Measurements from ENCODE around the gene ELMO3.

ELMO3 gene

GRCh38 chr16:67182288-67182687 is 16.6 kb upstream of the ELMO3 start:
- DNase-seq (ENCODE audit: low spot score): no peak

- no peak for DNase-seq (ENCODE audit: low spot score)
These were observed 15.7 kb upstream of the ELMO3 start for GRCh38 chr16:67183284-67183626.

- peak; percentile 98 for DNase-seq (ENCODE audit: low spot score)
These were observed 15.1 kb upstream of the ELMO3 start, which contains the start of gene MATCAP1 for GRCh38 chr16:67183627-67184452. Gene MATCAP1 (minus strand): TSS chr16:67183963. CDS start chr16:67180610, 3,353 bp downstream.

- DNase-seq (ENCODE audit: low spot score): no peak
These were observed 14.4 kb upstream of the ELMO3 start for GRCh38 chr16:67184453-67184994.

GRCh38 chr16:67184995-67185650 is 13.8 kb upstream of the ELMO3 start:
- DNase-seq (ENCODE audit: low spot score): peak; percentile 90

- no peak for DNase-seq (ENCODE audit: low spot score)
These were observed 13.2 kb upstream of the ELMO3 start for GRCh38 chr16:67185651-67186134.

- peak; percentile 93 for DNase-seq (ENCODE audit: low spot score)
These were observed 12.4 kb upstream of the ELMO3 start for GRCh38 chr16:67186550-67186950.

- DNase-seq (ENCODE audit: low spot score): no peak
These were observed 11.6 kb upstream of the ELMO3 start for GRCh38 chr16:67187175-67187890.

GRCh38 chr16:67188323-67188722 is 10.6 kb upstream of the ELMO3 start:
- DNase-seq (ENCODE audit: low spot score): no peak

- DNase-seq (ENCODE audit: low spot score): no peak
These were observed 10.1 kb upstream of the ELMO3 start for GRCh38 chr16:67188798-67189197.

- no peak for DNase-seq (ENCODE audit: low spot score)
These were observed 8.9 kb upstream of the ELMO3 start, which contains the start of gene EXOC3L1 for GRCh38 chr16:67190041-67190440. Gene EXOC3L1 (minus strand): TSS chr16:67190136. CDS start chr16:67189676, 460 bp downstream.

GRCh38 chr16:67190448-67191399 is 8.2 kb upstream of the ELMO3 start:
- no peak for DNase-seq (ENCODE audit: low spot score)

GRCh38 chr16:67191411-67191994 is 7.4 kb upstream of the ELMO3 start:
- DNase-seq (ENCODE audit: low spot score): no peak

- DNase-seq (ENCODE audit: low spot score): peak; percentile 93
These were observed 6.8 kb upstream of the ELMO3 start, which contains the start of gene E2F4 for GRCh38 chr16:67191995-67192681. Gene E2F4 (plus strand): TSS chr16:67192155. CDS start chr16:67192228, 73 bp downstream.

- no peak for DNase-seq (ENCODE audit: low spot score)
These were observed 6.1 kb upstream of the ELMO3 start for GRCh38 chr16:67192781-67193361.

GRCh38 chr16:67193536-67193935 is 5.4 kb upstream of the ELMO3 start:
- no peak for DNase-seq (ENCODE audit: low spot score)

- DNase-seq (ENCODE audit: low spot score): no peak
These were observed 4.7 kb upstream of the ELMO3 start for GRCh38 chr16:67194260-67194659.

- DNase-seq (ENCODE audit: low spot score): no peak
These were observed 3.3 kb upstream of the ELMO3 start for GRCh38 chr16:67195676-67196075.

GRCh38 chr16:67196881-67197280 is 2.0 kb upstream of the ELMO3 start:
- DNase-seq (ENCODE audit: low spot score): no peak

- DNase-seq (ENCODE audit: low spot score): no peak
These were observed 1.2 kb upstream of the ELMO3 start for GRCh38 chr16:67197704-67198103.

All from kidney tubule cell (primary cell).